HUES48 (cell line): Measurements from ENCODE around the gene TEKT3.
A peak's percentile ranks its signal among the peaks of the same experiment; 100 is the strongest.

Source experiments
- H3K27ac ChIP-seq: one replicate; pipeline ENCODE4 v1.7.0; 2013; ENCODE audit warnings: low read depth, low read length, inconsistent platforms
- H3K27me3 ChIP-seq: 2 replicates; pipeline ENCODE4 v1.6.1; 2013; ENCODE audit warnings: mild to moderate bottlenecking, low read length; ENCODE audit not compliant: control insufficient read depth, insufficient read depth
- H3K36me3 ChIP-seq: 2 replicates; pipeline ENCODE4 v1.6.1; 2013; ENCODE audit warnings: low read length; ENCODE audit not compliant: control insufficient read depth, insufficient read depth
- H3K4me1 ChIP-seq: 2 replicates; pipeline ENCODE4 v1.6.1; 2013; ENCODE audit warnings: mild to moderate bottlenecking, low read length; ENCODE audit not compliant: control insufficient read depth, insufficient read depth
- H3K4me3 ChIP-seq: 2 replicates; pipeline ENCODE4 v1.5.1; 2013; ENCODE audit warnings: mild to moderate bottlenecking, low read depth, low read length
- H3K9ac ChIP-seq: 2 replicates; pipeline ENCODE4 v1.6.1; 2013; ENCODE audit warnings: mild to moderate bottlenecking, low read depth, low read length, moderate library complexity
- H3K9me3 ChIP-seq: 2 replicates; pipeline ENCODE4 v1.6.1; 2013; ENCODE audit warnings: low read length; ENCODE audit not compliant: control insufficient read depth, insufficient read depth

The TEKT3 gene

GRCh38 chr17:15267996-15268395 is 73.4 kb downstream of the TEKT3 start:
- peaks cover 46% of the 10 kb centered on the region for H3K27me3 ChIP-seq
- no peak overlapping the region for H3K4me3 ChIP-seq
- H3K9me3 ChIP-seq = no peaks in the 10 kb centered on the region
- no peak overlapping the region for H3K9ac ChIP-seq
- H3K4me1 ChIP-seq = peaks cover 7% of the 10 kb centered on the region; the same call in 1 of the 2 replicates
- no peaks in the 10 kb centered on the region for H3K36me3 ChIP-seq
- no peak overlapping the region for H3K27ac ChIP-seq

- Histone ChIP-seq H3K4me1 (peaks cover 13% of the 10 kb centered on the region; the same call in 1 of the 2 replicates), H3K9me3 (no peaks in the 10 kb centered on the region), H3K27me3 (peaks cover 61% of the 10 kb centered on the region), H3K36me3 (no peaks in the 10 kb centered on the region), H3K4me3 (no peak overlapping the region), H3K9ac (no peak overlapping the region), H3K27ac (no peak overlapping the region)
Observed at GRCh38 chr17:15266325-15267125, 74.9 kb downstream of the TEKT3 start.

- H3K9ac ChIP-seq = no peak within 1 kb of the TSS
- peaks cover 74% of the 10 kb centered on the region for H3K27me3 ChIP-seq
- no peaks in the 10 kb centered on the region for H3K9me3 ChIP-seq
- peaks cover 16% of the 10 kb centered on the region; the same call in 1 of the 2 replicates for H3K4me1 ChIP-seq
- H3K4me3 ChIP-seq = no peak within 1 kb of the TSS
- no peak within 1 kb of the TSS for H3K27ac ChIP-seq
- no peaks in the 10 kb centered on the region for H3K36me3 ChIP-seq
Observed at GRCh38 chr17:15265131-15265530, 76.3 kb downstream of the TEKT3 start, which contains the start of gene PMP22. Gene PMP22 (minus strand): TSS chr17:15265326. CDS start chr17:15260727, 4,599 bp downstream.

- H3K9me3 ChIP-seq = no peaks in the 10 kb centered on the region
Observed at GRCh38 chr17:15264542-15264941, 76.9 kb downstream of the TEKT3 start.

GRCh38 chr17:15263680-15264079 is 77.7 kb downstream of the TEKT3 start:
- Histone ChIP-seq H3K27ac (no peak overlapping the region), H3K9ac (no peak overlapping the region), H3K27me3 (peaks cover 80% of the 10 kb centered on the region), H3K9me3 (no peaks in the 10 kb centered on the region), H3K4me1 (peaks cover 16% of the 10 kb centered on the region; the same call in 1 of the 2 replicates), H3K4me3 (peak overlapping the region; percentile 72), H3K36me3 (no peaks in the 10 kb centered on the region)

More at GRCh38 chr17:15264542-15264941, 76.9 kb downstream of the TEKT3 start:
- Histone ChIP-seq H3K27me3 (peaks cover 80% of the 10 kb centered on the region), H3K4me3 (no peak overlapping the region), H3K9ac (no peak overlapping the region), H3K4me1 (peaks cover 16% of the 10 kb centered on the region; the same call in 1 of the 2 replicates), H3K27ac (no peak overlapping the region), H3K36me3 (no peaks in the 10 kb centered on the region)

- H3K4me1 ChIP-seq = peaks cover 16% of the 10 kb centered on the region; the same call in 1 of the 2 replicates
- H3K27ac ChIP-seq = no peak overlapping the region
- no peaks in the 10 kb centered on the region for H3K36me3 ChIP-seq
- peaks cover 84% of the 10 kb centered on the region for H3K27me3 ChIP-seq
- H3K4me3 ChIP-seq = peak overlapping the region; percentile 72
- no peaks in the 10 kb centered on the region for H3K9me3 ChIP-seq
- H3K9ac ChIP-seq = no peak overlapping the region
Observed at GRCh38 chr17:15263206-15263579, 78.2 kb downstream of the TEKT3 start.

GRCh38 chr17:15262291-15263205 is 78.8 kb downstream of the TEKT3 start:
- H3K36me3 ChIP-seq = no peaks in the 10 kb centered on the region
- peaks cover 87% of the 10 kb centered on the region for H3K27me3 ChIP-seq
- H3K27ac ChIP-seq = no peak overlapping the region
- H3K9ac ChIP-seq = no peak overlapping the region
- H3K4me1 ChIP-seq = peaks cover 16% of the 10 kb centered on the region; the same call in 1 of the 2 replicates
- H3K4me3 ChIP-seq = peak overlapping the region; percentile 72
- H3K9me3 ChIP-seq = no peaks in the 10 kb centered on the region

GRCh38 chr17:15261802-15262290 is 79.6 kb downstream of the TEKT3 start:
- Histone ChIP-seq H3K27ac (no peak overlapping the region), H3K4me1 (peaks cover 16% of the 10 kb centered on the region; the same call in 1 of the 2 replicates), H3K9ac (no peak overlapping the region), H3K36me3 (no peaks in the 10 kb centered on the region), H3K9me3 (no peaks in the 10 kb centered on the region), H3K27me3 (peaks cover 86% of the 10 kb centered on the region), H3K4me3 (peak overlapping the region; percentile 72)

GRCh38 chr17:15261258-15261801 is 80.1 kb downstream of the TEKT3 start:
- H3K36me3 ChIP-seq = no peaks in the 10 kb centered on the region
- H3K9me3 ChIP-seq = no peaks in the 10 kb centered on the region
- peaks cover 85% of the 10 kb centered on the region for H3K27me3 ChIP-seq
- no peak overlapping the region for H3K27ac ChIP-seq
- H3K9ac ChIP-seq = no peak overlapping the region
- peak overlapping the region; percentile 72 for H3K4me3 ChIP-seq
- H3K4me1 ChIP-seq = peaks cover 16% of the 10 kb centered on the region; the same call in 1 of the 2 replicates

GRCh38 chr17:15260376-15261257 is 80.8 kb downstream of the TEKT3 start:
- H3K9me3 ChIP-seq = no peaks in the 10 kb centered on the region
- peak overlapping the region; percentile 72 for H3K4me3 ChIP-seq
- peaks cover 16% of the 10 kb centered on the region; the same call in 1 of the 2 replicates for H3K4me1 ChIP-seq
- H3K27me3 ChIP-seq = peaks cover 85% of the 10 kb centered on the region
- H3K27ac ChIP-seq = no peak overlapping the region
- no peaks in the 10 kb centered on the region for H3K36me3 ChIP-seq
- no peak overlapping the region for H3K9ac ChIP-seq
